ENCODE data around the gene ORMDL3. TPM values are rescaled to one million over a fixed set of nuclear protein-coding genes. Genes with fewer than 3 reads are reported as not detected.

Gene ORMDL3
- total RNA-seq, 1 experiment from 2014 or later, result 58.6 TPM

- peak overlapping the region; percentile 76 to 89 for H3K4me3 Mint-ChIP-seq
- H3K4me1 ChIP-seq (ENCODE audit: insufficient read depth, low read length), result peaks cover 5% of the 10 kb centered on the region; the same call in 1 of the 2 replicates
- H3K23me2 ChIP-seq (ENCODE audit: insufficient read length, low read depth, low read length, poor library complexity, severe bottlenecking), result peaks cover 15% of the 10 kb centered on the region
- H3K27ac ChIP-seq (ENCODE audit: insufficient read length, low read depth, low read length), result no peak overlapping the region
- H2BK5ac ChIP-seq (ENCODE audit: insufficient read length, low read length), result no peak overlapping the region
- H3T11ph ChIP-seq (ENCODE audit: low read length), result no peak overlapping the region
- no peak for DNase-seq
- H3K9me3 Mint-ChIP-seq, result no peaks in the 10 kb centered on the region; a peak in 1 of 5 replicates
- no peak overlapping the region for H2BK12ac ChIP-seq (ENCODE audit: insufficient read length, low read depth, low read length)
- H3K36me3 Mint-ChIP-seq (ENCODE audit: insufficient read depth in 1 of 3, low read depth in 3 of 3), result peaks cover 14 to 28% (median 26%) of the 10 kb centered on the region in 3 experiments
- no peak overlapping the region for H2BK15ac ChIP-seq (ENCODE audit: low read depth, low read length)
- H2AFZ ChIP-seq (ENCODE audit: low read length), result no peak overlapping the region
- no peak overlapping the region for H3K56ac ChIP-seq (ENCODE audit: insufficient read length, low read depth, low read length)
- no CpG with 5 or more reads among the region's 4 CpGs for WGBS (ENCODE audit: extremely low coverage, insufficient read length, low lambda C conversion rate)
- no peak overlapping the region for H3K4ac ChIP-seq (ENCODE audit: low read depth, low read length)
- H3K9me3 ChIP-seq (ENCODE audit: control insufficient read depth, low read depth, low read length), result no peaks in the 10 kb centered on the region
- H3K14ac ChIP-seq (ENCODE audit: insufficient read depth, low read length), result no peak overlapping the region
- H4K20me1 ChIP-seq (ENCODE audit: control insufficient read depth, insufficient read depth, insufficient read length), result no peaks in the 10 kb centered on the region
- H3K79me2 ChIP-seq (ENCODE audit: insufficient read depth, low read length), result peaks cover 13% of the 10 kb centered on the region; the same call in 1 of the 2 replicates
- H3K23ac ChIP-seq (ENCODE audit: insufficient read length, low read depth, low read length), result no peak overlapping the region
- peak overlapping the region; percentile 90 for H3K4me2 ChIP-seq (ENCODE audit: insufficient read depth, insufficient read length, low read length)
- H3K9ac ChIP-seq (ENCODE audit: extremely low read depth, insufficient read length, low read length), result peak overlapping the region; percentile 61
- H3K79me1 ChIP-seq (ENCODE audit: insufficient read depth, low read depth, low read length, poor library complexity, severe bottlenecking), result peaks cover 13% of the 10 kb centered on the region
- no peak for TF ChIP-seq CTCF (conservative IDR thresholded peaks at IDR 0.05)
- H4K5ac ChIP-seq (ENCODE audit: insufficient read length, low read depth, low read length), result no peak overlapping the region
- peaks cover 34 to 39% of the 10 kb centered on the region in 2 experiments for H3K4me1 Mint-ChIP-seq
- 0 out of 7 replicates have a peak overlapping the region, but pooled peaks of 1 of the 3 experiments have one; percentile 18 for H3K27ac Mint-ChIP-seq
- no peak overlapping the region for H2BK120ac ChIP-seq (ENCODE audit: low read depth, low read length, poor library complexity, severe bottlenecking)
- H3K18ac ChIP-seq (ENCODE audit: insufficient read length, low read depth, low read length), result no peak overlapping the region
- H2BK20ac ChIP-seq (ENCODE audit: low read depth, low read length, poor library complexity, severe bottlenecking), result no peak overlapping the region
- no peaks in the 10 kb centered on the region for H3K27me3 Mint-ChIP-seq (ENCODE audit: low read depth)
- H3K27me3 ChIP-seq (ENCODE audit: insufficient read depth, low read length), result no peaks in the 10 kb centered on the region
- no peak overlapping the region for H2AK5ac ChIP-seq (ENCODE audit: insufficient read length, low read length)
- H4K91ac ChIP-seq (ENCODE audit: insufficient read length, low read depth, low read length), result no peak overlapping the region
- no peak overlapping the region for H4K8ac ChIP-seq (replicated peaks; ENCODE audit: insufficient read length, low read depth, low read length)
Measured at GRCh38 chr17:39926135-39926587, 1.2 kb downstream of the ORMDL3 start.

Measured in H9 (cell line).